ENCODE measurements around the gene QPRT.

QPRT gene

GRCh38 chr16:29729116-29729521 is 50.1 kb downstream of the QPRT start (continued):
- TF ChIP-seq ATF2 (tag by site-specific recombination; IDR thresholded peaks at IDR 0.05; ENCODE audit: low read depth) (no peak), PATZ1 (tag by site-specific recombination; IDR thresholded peaks at IDR 0.05) (no peak), ZFHX2 (tag by site-specific recombination; conservative IDR thresholded peaks at IDR 0.05) (no peak), ZNF658 (tag by site-specific recombination; IDR thresholded peaks at IDR 0.05) (no peak), YY1 (tag by site-specific recombination; IDR thresholded peaks at IDR 0.05) (0 out of 2 replicates have a peak, but pooled peaks have one; percentile 0), ZBTB6 (tag by site-specific recombination; IDR thresholded peaks at IDR 0.05) (no peak), ZBTB1 (tag by site-specific recombination; IDR thresholded peaks at IDR 0.05) (no peak), ZBTB7A (tag by site-specific recombination; IDR thresholded peaks at IDR 0.05; ENCODE audit: low read depth) (no peak), SCRT1 (tag by site-specific recombination; IDR thresholded peaks at IDR 0.05; ENCODE audit: borderline replicate concordance) (no peak), ZBTB11 (tag by site-specific recombination; conservative IDR thresholded peaks at IDR 0.05; ENCODE audit: low read depth) (no peak), ZNF433 (tag by site-specific recombination; IDR thresholded peaks at IDR 0.05; ENCODE audit: low read depth) (no peak), ZNF37A (tag by site-specific recombination; IDR thresholded peaks at IDR 0.05) (no peak), MEIS1 (CRISPR knock-in tag; IDR thresholded peaks at IDR 0.05; ENCODE audit: borderline replicate concordance) (no peak), ZNF571 (tag by site-specific recombination; IDR thresholded peaks at IDR 0.05) (no peak), CTCF (tag by site-specific recombination; IDR thresholded peaks at IDR 0.05) (peak; percentile 78), ZNF302 (tag by site-specific recombination; IDR thresholded peaks at IDR 0.05; ENCODE audit: low read depth) (no peak), KLF1 (tag by site-specific recombination; IDR thresholded peaks at IDR 0.05) (no peak), KLF17 (tag by site-specific recombination; IDR thresholded peaks at IDR 0.05) (no peak), ZNF354C (tag by site-specific recombination; IDR thresholded peaks at IDR 0.05; ENCODE audit: borderline replicate concordance, low read depth) (no peak), ZNF292 (tag by site-specific recombination; IDR thresholded peaks at IDR 0.05; ENCODE audit: borderline replicate concordance, low read depth) (no peak), ZNF280D (tag by site-specific recombination; IDR thresholded peaks at IDR 0.05) (no peak), ZFP37 (tag by site-specific recombination; IDR thresholded peaks at IDR 0.05) (no peak), ZBTB17 (tag by site-specific recombination; IDR thresholded peaks at IDR 0.05) (peak; percentile 40; the same call in 1 of the 2 replicates), ZNF426 (tag by site-specific recombination; IDR thresholded peaks at IDR 0.05) (no peak), ZNF843 (tag by site-specific recombination; IDR thresholded peaks at IDR 0.05) (no peak), ZNF626 (tag by site-specific recombination; IDR thresholded peaks at IDR 0.05) (no peak), ZNF707 (tag by site-specific recombination; IDR thresholded peaks at IDR 0.05) (no peak)
